ENCODE data around the gene THOC2.
"Not testable (repeated sequence)": the region's sequence is repeated elsewhere in the genome, so short reads cannot be mapped to it uniquely, and the experiment has no call there.

THOC2 gene, protein sequence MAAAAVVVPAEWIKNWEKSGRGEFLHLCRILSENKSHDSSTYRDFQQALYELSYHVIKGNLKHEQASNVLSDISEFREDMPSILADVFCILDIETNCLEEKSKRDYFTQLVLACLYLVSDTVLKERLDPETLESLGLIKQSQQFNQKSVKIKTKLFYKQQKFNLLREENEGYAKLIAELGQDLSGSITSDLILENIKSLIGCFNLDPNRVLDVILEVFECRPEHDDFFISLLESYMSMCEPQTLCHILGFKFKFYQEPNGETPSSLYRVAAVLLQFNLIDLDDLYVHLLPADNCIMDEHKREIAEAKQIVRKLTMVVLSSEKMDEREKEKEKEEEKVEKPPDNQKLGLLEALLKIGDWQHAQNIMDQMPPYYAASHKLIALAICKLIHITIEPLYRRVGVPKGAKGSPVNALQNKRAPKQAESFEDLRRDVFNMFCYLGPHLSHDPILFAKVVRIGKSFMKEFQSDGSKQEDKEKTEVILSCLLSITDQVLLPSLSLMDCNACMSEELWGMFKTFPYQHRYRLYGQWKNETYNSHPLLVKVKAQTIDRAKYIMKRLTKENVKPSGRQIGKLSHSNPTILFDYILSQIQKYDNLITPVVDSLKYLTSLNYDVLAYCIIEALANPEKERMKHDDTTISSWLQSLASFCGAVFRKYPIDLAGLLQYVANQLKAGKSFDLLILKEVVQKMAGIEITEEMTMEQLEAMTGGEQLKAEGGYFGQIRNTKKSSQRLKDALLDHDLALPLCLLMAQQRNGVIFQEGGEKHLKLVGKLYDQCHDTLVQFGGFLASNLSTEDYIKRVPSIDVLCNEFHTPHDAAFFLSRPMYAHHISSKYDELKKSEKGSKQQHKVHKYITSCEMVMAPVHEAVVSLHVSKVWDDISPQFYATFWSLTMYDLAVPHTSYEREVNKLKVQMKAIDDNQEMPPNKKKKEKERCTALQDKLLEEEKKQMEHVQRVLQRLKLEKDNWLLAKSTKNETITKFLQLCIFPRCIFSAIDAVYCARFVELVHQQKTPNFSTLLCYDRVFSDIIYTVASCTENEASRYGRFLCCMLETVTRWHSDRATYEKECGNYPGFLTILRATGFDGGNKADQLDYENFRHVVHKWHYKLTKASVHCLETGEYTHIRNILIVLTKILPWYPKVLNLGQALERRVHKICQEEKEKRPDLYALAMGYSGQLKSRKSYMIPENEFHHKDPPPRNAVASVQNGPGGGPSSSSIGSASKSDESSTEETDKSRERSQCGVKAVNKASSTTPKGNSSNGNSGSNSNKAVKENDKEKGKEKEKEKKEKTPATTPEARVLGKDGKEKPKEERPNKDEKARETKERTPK (N-terminal part only)

DNA sequence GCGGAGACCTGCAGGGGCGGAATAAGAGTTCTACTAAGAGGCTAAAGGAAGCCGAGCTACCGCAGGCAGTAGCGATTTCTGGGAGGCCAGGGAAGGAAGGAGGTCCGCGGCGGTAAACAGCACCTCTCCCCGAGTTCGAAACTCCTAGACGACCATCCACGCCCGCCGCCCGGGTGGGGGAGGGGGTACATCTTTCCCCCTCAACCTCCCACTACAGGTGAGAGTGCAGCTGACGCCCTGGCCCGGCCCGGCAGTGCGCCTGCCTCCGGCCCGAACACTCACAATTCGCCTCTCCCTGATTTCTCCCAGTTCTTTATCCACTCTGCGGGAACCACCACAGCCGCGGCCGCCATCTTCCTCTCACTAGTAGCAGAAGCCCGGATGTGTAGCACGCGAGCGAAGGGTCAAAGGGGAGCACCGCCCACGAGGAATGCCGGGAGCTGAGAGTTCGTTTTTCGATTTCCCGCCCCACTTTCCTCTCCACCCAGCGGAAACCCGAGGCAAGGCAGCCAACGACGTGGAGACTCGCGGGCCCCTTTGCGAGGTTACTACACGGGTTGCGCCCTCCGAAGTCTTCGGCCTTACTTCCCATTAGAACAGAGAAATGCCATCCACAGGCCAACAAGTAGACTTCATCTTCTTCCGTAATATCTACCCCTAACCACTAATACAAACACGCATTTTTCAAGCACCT, at the start of gene THOC2:
THOC2 (minus strand) TSS at position 383 of the 694 bp plus-strand sequence; CDS start at position 353, 30 bp downstream.
- DNase-seq (ENCODE audit: low read depth in 2 of 2), result peak; percentile 62 to 70

DNA sequence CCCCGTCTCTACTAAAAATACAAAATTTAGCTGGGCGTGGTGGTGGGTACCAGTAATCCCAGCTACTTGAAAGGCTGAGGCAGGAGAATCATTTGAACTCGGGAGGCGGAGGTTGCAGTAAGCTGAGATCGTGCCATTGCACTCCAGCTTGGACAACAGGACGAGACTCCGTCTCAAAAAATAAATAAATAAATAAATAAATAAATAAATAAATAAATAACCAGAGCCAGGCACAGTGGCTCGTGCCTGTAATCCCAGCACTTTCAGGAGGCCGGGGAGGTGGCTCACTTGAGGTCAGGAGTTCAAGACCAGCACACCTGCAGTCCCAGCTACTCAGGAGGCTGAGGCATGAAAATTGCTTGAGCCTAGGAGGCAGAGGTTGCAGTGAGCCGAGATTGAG, 48.9 kb upstream of the THOC2 start:
- not testable (repeated sequence) for DNase-seq (ENCODE audit: low read depth in 2 of 2)

DNA sequence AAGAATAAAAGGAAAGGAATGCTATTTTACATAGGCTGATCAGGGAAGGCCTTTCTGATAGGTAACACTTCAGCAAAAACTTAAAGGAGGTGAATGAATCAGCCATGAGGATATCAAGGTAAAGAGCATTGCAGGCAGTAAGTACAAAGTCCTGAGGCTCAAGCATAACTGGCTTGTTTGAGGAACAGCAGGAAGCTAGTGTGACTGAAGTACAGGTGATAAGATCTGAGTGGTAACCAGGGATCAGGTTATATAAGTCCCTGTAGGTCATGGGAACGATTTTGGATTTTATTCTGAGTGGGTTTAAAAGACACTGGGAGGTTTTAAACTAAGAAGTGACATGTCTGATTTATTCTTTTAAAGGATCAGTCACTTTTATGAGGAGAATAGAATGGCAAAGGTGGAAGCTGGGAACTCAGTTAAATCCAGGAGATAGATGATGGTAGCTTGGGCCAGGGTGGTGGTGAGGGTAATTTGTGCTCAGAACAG, 47.1 kb upstream of the THOC2 start:
- no peak for DNase-seq (ENCODE audit: low read depth in 2 of 2)

DNA sequence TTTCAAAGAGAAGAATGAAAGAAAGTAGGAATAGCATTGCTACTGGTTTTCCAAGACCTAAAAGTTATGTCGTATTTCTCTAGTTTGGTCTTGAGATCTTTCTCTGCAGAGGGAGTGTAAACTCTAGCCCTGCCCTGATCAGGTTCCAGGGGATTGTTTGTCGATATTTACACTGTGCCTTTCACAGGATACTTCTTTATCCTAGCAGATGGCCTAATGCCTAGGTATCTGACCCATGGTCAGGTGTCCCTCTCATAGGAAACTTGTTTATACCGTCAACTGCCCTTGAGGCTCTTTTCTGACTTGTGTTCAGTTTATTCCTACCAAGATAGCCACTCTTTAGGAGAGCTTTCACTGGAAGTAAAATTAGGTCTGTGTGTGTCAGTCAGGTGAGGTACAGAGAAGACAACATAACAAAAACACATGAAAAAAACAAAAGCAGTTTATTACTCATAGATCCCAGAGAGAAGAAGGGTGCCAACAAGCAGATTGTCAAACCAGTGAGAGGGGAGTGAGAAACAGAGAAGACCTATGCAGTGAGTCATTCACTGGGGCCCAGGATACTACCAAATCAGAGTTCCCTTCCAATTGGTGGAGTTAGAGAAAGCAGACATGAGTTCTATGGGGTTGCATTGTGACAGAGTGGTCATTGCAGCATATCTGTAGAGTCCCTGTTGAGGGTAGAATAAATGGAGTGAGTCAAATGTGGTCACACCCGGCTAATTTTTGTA, 40.6 kb upstream of the THOC2 start:
- no peak for DNase-seq (ENCODE audit: low read depth in 2 of 2)

DNA sequence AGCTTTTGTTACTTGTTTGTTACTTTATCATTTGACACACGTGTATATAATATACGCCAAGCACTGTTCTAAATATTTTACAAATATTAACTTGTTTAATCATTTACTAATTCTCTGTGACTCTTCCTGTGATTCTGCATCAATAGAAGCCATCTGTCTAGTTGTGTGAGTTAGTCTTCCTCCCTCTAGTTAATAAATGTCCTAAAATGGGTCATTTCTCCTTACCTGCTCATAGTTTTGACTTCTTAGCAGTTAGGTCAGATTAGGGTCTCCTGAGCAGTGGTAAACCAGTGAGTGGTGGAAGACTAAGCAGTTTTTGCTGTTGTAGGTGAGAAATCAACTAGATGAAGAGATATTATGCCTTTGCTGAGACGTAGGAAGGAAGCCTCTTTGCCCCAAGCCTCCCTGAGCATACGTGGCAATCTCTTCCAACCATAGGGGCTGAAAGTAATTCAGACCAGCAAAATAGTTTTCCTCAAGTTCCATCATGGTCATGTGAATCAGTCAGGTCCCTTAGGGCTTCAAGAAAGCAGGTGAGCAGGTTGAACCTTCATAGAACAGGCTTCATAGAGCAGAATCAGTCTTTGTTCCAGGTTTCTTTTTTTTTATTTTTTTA, 38.7 kb upstream of the THOC2 start:
- DNase-seq (ENCODE audit: low read depth in 2 of 2), result no peak

DNA sequence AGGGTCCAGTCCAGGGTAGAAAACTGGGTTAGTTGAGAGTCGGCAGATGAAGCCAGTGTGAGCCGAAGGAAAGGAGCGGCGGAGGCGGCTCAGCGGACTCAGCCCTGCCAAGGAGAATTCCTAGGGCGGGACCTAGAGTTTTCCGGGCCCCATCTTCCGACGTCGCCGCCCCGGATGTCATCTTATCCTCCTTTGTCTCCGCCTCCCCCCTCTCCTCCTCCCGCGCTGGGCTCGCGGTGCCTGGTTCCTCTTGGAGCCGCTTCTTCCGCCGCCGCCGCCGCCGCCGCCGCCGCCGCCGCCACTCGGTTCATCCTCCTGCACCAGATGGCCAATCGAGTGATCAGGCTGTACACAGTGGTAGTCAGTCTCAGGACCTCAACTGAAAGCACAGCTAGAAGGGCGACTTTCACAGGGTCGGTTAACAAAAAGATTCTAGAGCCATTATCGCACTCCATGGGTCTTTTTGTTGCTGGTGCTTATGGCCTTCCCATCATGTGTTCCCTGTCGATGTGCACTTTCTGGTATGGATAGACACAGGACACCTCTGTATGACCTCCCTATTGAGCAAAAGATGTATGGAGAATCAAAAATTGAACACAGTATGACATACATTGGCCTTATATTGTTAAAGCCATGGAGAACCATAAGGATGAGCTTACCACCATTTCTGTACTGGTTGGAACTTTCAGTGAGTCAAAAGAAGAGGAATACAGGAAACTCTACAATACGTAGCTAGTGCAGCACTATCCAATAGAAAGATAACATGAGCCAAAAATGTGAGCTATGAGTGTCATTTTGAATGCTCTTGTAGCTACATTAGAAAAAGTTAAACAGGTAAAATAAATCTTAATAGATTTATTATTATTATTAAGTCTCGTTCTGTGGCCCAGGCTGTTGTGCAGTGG, 32.4 kb upstream of the THOC2 start:
- DNase-seq (ENCODE audit: low read depth in 2 of 2), result peak; percentile 1 to 10

DNA sequence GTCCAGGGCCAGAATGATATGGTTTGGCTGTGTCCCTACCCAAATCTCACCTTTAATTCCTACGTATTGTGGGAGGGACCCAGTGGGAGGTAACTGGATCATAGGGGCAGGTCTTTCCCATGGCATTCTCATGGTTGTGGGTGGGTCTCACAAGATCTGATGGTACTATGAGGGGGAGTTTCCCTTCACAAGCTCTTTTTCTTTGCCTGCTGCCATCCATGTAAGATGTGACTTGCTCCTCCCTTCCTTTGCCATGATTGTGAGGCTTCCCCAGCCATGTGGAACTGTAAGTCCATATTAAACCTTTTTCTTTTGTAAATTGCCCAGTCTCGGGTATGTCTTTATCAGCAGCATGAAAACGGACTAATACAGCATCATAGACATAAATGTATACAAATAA, 27.0 kb upstream of the THOC2 start:
- DNase-seq (ENCODE audit: low read depth in 2 of 2), result not testable (repeated sequence)

DNA sequence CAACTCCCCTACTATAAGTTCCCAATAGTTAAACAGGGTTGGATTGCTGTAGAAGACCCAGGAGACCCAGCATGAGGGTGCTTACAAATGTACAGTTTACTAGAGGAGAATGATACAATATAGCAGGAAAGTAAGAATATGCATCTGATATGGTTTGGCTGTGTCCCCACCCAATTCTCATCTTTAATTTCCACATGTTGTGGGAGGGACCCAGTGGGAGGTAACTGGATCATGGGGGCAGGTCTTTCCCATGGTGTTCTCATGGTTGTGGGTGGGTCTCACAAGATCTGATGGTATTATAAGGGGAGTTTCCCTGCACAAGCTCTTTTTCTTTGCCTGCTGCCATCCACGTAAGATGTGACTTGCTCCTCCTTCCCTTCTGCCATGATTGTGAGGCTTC, 24.9 kb upstream of the THOC2 start:
- DNase-seq (ENCODE audit: low read depth in 2 of 2), result not testable (repeated sequence)

DNA sequence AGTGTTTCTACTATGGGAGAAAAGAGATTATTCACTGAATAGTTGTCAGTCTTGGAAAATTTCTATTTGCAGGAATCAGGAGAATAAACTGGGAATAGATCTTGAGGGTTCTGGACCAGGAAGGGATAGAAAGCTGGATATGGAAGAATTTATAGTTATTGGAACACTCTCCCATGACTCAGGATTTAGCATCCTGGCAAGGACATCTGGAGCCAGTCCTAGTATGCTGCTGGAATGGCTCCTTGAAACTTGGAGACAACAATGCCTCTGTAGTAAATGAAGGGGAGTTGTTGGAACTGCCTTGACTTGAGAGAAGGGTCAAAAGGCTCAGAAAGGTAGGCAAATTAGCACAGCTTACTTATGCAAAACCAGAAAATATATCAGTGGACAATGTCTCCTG, 23.5 kb upstream of the THOC2 start:
- DNase-seq (ENCODE audit: low read depth in 2 of 2), result no peak

DNA sequence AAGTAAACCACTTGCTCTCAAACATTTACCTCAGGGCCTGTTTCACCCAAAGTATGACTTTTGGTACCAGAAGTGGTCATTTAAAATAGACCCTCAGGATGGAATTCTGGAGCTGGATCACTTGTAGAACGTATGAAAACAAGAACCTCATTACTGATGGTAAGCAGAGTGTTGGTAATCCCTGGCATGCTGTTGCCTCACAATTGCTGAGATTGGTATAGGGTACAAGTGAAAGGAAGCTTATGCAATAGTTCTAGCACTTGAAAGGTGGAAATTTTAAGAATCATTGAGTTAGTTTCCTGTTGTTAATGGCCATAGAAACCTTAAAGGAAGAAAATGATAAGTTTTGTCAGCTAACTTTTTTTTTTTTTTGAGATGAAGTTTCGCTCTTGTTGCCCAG, 22.3 kb upstream of the THOC2 start:
- no peak for DNase-seq (ENCODE audit: low read depth in 2 of 2)

DNA sequence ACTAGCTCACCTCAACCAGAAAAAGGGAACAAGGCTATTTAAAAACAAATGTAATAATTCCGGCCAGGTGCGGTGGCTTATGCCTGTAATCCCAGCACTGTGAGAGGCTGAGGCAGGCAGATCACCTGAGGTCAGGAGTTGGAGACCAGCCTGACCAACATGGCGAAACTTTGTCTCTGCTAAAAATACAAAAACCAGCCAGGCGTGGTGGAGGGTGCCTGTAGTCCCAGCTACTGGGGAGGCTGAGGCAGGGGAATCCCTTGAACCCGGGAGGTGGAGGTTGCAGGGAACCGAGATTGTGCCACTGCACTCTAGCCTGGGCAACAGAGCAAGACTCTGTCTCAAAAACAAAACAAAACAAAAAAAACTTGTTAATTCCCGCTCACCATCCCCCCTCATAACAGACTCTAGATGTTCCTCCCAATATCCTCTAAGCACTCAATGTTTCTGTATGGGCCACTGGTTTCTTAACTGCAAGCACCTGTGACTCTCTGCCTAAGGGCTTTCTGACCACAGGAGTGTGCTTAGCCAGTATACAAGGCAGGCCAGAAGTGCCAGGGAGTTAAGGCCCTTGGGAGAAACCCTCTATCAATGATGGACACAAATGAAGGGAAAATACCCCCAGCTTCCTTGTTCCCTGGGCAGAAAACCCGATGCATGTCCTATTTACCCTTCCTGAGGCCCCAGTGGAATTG, 21.0 kb upstream of the THOC2 start:
- no peak for DNase-seq (ENCODE audit: low read depth in 2 of 2)

DNA sequence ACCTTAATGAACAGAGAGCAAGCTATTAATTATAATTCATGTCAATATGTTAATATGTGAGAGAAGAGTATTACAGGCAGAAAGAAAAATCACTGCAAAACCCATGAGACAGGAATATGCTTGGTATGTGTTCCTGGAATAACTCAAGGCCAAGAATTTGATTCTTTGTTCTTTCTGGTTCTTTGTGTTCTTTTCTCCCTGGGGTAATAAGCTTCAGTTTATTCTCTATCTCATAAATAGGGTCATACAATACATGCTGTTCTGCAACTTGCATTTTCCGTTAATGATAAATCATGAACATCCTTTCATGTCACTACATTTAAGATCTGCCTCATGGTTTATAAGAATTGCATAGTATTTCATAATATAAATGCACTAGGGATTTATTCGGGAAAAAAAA, 16.8 kb upstream of the THOC2 start:
- no peak for DNase-seq (ENCODE audit: low read depth in 2 of 2)

DNA sequence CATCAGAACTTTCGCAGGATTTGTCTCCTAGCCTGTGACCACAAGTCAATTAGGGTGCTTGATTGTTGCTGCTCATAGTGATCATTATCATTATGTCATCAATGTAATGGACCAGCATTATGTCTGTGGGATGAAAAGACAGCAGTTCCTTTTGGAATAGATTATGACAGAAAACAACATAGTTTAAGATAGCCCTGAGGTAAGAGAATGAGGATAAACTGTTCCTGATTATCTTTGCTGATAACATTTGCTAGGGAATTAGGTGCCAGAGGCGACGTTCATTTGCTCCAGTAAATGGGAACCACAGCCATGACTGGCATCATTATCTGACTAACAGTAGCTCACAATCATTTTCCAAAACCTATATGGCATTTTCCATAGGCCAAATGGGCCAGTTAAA, 12.7 kb upstream of the THOC2 start:
- DNase-seq (ENCODE audit: low read depth in 2 of 2), result no peak

DNA sequence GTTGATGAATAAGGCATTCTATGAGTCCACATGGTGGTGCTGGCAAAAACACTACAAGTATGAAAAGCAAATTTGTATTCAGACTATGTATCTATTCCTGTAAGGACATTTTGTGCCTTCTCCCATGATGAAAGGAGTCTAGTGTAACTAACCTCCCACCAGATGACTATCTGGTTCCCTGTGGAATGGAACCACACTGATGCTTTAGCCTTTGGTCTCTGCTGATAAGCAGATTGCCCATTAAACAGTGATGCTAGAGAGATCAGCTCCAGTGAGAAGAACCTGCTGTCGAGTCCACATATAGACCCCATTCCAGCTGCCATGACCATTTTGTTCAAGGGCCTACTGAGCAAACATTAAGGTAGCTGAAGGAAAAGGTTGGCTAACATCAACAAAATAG, 10.5 kb upstream of the THOC2 start:
- no peak for DNase-seq (ENCODE audit: low read depth in 2 of 2)

DNA sequence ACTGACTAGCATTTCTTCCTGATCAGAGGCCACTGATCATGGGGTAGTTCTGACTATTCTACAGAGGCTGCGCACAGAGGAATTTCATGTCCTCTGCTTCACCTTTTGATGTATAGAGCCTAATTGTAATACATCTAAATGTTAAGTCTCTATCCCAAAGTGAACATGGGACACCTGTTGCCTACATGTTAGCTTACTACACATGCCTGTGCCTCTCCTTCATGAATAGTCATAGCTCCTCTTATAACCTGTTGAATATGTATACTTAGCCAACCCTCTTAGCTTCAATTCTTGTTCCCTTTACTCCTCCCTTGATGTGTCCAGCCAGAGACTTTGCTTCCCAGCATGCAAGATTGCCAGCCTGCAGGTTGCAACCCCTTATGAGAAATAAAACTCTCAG, 9.6 kb upstream of the THOC2 start:
- DNase-seq (ENCODE audit: low read depth in 2 of 2), result no peak

DNA sequence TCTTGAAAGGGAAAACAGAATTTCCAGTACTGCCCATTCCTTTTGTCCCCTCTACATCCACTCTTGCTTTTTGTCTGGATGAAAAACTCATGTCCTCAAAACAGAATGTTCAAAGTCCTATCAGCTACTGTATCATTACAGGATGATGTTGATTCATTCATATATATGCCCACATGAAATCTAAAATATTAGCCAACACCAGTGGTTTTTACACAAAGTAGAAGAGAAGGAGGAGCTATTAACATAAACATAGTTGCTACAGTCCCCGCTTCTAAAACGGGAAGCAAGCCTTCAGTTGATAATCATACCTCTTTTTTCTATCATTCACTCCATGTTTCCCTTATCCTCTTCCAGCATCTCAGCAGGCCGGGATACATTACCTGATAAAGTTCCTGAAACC, 7.7 kb upstream of the THOC2 start:
- DNase-seq (ENCODE audit: low read depth in 2 of 2), result no peak

DNA sequence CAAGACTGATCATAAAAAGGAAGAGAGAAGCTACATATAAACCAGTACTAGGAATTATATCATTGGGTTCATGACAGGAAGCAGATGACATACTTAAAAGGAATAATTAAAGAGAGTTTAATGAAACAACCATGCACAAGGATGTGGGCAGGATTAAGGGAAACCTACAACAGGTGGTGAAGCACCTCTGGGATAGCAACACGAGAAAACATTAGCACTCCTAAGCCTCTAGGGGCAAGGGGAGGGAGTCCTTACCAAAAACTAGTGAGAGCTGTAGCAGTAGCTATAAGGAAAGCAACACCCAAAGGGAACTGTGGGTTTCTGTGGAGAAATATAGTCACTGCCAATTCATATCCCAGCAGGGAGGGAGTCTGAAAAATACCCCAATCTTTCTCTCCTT, 7.2 kb upstream of the THOC2 start:
- no peak for DNase-seq (ENCODE audit: low read depth in 2 of 2)

DNA sequence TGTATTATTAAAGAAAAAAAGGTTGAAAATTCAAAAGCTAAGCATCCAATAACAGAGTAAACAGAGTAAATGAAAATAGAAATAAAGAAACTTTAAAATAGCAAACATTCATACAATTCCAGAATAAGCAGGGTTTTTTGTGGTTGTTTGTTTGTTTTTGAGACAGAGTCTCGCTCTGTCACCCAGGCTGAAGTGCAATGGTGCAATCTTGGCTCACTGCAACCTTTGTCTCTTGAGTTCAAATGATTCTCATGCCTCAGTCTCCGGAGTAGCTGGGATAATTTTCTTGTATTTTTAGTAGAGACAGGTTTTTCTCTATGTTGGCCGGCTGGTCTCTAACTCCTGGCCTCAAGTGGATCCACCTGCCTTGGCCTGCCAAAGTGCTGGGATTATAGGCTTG, 6.6 kb upstream of the THOC2 start:
- DNase-seq (ENCODE audit: low read depth in 2 of 2), result no peak

All from stimulated activated CD8-positive, alpha-beta memory T cell treated with anti-CD3 and anti-CD28 coated beads, Interleukin-15, amount 100 ng/mL, for 4 hours (primary cell).